ENCODE measurements around the gene GPATCH8. TPM values are rescaled to one million over a fixed set of nuclear protein-coding genes. Genes with fewer than 3 reads are reported as not detected.
"Not testable (repeated sequence)": the region's sequence is repeated elsewhere in the genome, so short reads cannot be mapped to it uniquely, and the experiment has no call there.

GPATCH8 gene
- total RNA-seq, 1 donor from 2014 or later: 28.2 TPM

DNA sequence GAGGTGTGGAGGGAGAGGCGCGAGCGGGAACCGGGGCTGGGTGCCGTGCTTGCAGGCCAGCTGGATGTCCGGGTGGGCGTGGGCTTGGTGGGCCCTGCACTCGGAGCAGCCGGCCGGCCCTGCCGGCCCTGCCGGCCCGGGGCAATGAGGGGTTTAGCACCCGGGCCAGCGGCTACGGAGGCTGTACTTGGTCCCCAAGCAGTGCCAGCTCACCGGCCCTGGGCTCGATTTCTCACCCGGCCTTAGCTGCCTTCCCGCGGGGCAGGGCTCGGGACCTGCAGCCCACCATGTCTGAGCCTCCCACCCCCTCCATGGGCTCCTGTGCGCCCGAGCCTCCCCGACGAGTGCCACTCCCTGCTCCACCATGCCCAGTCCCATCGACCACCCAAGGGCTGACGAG lies 24.7 kb upstream of the GPATCH8 start:
- DNase-seq (ENCODE audit: low spot score): no peak

DNA sequence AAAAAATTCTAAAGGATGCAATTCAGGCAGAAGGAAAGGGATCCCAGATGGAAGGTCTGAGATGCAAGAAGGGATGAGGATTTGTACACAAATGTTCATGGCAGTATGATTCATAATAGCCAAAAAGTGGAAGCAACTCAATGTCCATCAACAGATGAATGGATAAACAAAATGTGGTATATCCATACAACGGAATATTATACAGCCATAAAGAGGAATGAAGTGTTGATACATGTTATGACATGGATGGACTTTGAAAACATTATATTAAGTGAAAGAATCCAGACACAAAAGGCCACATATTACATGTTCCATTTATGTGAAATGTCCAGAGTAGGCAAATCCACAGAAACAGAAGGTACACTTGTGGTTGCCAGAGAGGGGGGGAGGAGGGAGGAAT lies 23.9 kb upstream of the GPATCH8 start:
- DNase-seq (ENCODE audit: low spot score): no peak

DNA sequence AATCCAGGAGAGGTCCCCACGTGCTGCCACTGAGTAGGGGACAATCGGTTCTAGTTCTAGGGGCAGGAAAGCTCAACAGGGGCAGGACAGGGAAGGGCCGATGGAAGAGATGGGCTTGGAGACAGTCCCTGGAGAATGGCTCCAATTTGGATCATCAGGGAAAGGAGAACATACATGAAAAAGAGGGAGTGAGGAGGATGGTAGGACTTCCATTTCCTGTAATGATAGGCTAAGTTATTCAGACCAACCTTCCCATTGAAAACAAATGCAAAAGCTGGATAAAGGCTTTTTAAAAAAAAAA lies 20.4 kb upstream of the GPATCH8 start:
- no peak for DNase-seq (ENCODE audit: low spot score)

DNA sequence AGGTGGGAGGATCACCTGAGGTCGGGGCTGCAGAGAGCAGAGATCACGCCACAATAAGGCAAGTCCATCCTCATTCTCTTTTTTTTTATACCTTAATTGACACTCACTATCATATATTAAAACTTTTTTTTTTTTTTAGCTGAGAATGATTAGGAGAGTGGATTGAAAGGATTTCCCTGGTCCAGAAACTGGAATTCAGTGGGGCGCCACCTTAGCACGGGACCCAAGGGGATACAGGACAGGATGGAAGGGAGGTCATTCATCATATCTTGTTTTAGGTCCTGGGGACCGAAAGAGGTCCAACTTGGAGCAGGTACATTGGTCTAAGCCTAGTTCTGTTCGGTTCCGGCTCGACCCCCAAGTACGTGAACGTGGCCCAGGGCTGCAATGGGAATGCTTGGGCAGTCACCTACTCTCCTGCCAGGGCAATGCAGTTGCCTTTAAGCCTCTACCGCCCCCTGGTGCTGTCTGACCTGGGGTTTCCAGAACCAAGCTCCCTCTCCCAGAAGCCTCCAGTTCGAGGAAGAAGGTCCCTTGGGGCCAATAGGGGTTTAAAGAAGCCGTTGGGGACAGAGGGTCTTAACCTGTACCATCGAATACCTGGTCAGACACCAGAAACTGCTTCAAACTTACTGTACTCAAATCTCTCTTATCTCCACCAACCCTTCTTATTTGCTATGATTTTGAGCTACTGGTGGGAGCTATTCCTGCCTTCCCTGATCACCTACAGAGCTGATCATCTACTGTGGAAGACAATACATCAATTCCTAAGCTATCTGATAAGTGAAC lies 19.9 kb upstream of the GPATCH8 start:
- no peak for DNase-seq (ENCODE audit: low spot score)

DNA sequence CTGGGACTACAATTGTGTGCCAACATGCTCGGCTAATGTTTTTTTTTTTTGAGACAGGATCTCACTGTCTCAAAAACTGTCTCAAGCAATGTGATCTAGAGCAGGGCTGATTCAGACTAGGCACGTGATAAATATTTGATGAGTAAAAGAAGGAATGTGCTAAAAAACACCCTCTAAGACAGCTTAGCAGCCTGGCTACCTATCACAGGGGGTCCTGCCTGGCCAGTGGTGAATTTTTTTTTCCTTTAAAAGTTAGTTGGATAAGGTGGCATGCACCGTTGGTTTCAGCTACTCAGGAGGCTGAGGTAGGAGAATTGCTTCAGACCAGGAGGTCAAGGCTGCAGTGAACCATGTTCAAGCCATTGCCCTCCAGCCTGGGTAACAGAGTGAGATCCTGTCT lies 14.8 kb upstream of the GPATCH8 start:
- no peak for DNase-seq (ENCODE audit: low spot score)

DNA sequence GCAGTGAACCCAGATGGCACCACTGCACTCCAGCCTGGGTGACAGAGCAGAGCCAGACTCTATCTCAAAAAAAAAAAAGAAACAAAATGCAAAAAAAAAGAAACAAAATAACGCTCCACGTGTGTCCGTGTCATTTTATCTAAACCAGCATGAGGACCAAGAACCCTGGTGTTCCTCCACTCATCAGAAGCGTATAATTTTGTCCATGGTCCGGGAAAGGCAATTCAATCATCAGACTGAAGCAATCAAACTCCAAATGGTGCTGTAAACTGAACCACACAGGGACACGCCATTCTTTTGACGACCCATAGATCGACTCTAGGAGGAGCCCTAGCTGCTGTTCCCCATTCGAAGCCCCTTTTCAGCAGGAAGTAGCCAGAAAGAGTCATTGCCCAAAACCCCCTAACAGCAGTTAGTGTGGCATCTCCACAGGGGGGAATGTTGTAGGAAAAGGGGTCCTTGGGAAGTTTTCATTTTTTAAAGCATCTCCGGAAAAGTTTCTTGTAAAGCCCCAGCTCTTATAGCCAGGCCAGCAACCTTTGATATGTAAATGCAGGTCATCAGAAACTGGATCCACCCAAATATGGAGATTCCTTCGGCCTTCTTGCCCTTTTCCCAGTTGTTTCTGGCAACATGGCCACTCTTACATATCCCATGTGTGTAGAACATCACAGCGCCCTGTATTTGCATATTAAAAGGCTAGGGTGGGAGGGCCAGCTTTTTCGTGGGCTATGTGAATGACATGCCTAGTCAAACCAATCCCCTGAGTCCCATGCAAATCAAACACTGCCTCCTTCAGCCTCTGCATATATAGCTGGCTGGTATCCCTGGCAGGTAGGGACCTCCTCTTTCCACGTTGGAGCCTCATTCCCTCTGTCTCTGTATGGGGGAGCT lies 8.3 kb upstream of the GPATCH8 start:
- DNase-seq (ENCODE audit: low spot score): not testable (repeated sequence)

DNA sequence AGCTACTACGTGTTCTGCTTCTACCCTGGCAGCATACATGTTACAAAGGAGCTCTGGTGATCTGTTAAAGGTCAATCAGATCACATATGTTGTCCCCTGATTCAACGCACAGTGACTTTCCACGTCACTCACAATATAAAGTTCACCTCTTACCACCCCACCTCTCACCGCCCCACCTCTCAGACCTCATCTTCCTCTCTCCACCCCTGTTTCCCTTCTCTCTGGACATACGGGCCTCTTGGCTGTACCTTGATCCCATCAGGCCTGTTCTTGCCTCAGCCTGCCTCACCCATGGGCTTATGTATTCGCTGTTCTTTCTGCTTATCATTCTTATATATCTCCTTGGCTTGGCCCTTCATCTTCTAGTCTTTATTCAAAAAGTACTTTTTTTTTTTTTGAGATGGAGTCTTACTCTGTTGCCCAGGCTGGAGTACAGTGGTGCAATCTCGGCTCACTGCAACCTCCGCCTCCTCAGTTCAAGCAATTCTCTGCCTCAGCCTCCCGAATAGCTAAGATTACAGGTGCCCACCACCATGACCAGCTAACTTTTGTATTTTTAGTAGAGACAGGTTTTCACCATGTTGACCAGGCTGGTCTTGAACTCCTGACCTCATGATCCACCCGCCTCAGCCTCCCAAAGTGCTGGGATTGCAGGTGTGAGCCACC lies 3.9 kb upstream of the GPATCH8 start:
- not testable (repeated sequence) for DNase-seq (ENCODE audit: low spot score)

DNA sequence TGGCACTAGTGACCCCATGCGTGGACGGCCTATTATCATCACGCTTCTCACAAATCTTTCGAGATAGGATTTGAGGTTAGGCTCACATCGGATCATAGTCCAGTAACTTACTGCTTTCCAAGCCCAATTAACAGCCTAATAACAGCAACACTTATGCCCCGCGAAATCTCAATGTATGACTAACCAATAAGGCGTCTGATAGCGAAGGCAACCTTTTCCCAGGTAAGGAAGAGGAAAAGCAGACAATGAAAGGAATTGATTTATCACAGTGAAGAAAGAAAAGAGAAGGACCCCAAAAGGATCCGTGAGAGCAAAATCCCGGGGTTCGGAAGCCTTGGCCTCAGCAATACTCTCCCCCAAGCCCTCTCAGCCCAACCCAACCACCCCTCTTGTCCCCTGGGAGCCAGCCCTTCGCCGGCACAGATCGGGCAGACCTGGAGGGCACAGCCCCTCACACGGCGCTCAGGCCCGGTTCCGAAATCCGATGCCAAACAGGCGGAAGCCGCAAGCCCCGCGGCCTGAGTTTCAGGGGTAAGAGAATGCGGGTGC lies 534 bp downstream of the GPATCH8 start:
- DNase-seq (ENCODE audit: low spot score): peak; percentile 25

DNA sequence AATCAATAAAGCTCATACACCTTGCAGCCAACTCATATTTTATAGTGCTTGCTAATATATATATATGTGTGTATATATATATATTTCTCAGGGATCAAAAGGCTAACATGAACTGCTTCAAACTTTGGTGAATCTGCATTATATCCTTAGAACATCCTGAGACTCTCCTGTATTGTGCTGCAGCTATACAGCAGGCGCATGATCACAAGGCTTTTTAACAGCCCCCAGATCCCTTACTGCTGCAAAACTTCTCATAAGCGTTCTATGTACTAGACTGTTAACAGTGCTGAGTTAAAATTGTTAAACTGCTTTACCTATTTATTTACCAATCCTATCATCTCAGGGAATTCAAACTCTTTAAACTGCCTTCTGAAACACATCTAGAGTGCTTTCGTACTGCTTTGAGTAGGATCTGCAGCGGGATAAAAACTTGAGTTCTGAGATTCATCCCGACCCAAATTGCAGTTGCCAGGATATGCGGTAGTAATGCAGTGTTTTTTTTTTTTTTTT lies 1.3 kb downstream of the GPATCH8 start:
- peak; percentile 26 for DNase-seq (ENCODE audit: low spot score)

DNA sequence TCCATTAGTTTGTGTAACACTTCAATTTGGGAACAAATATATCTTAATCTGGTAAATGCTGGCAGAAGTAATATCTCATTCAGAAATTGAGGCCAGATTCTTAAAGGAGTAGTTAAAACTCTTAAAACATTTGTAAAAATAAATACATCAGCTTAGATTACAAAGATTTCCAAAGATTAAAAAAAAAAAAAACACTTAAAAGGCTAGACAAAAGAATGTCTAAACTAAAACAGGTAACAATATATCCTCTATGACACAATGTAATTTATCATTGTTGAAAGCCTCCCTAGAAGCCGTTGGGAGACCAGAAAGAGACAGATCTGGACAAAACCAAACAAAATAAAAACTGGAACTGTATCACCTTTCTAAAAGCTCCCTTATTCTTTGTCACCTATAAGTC lies 3.5 kb downstream of the GPATCH8 start:
- no peak for DNase-seq (ENCODE audit: low spot score)

DNA sequence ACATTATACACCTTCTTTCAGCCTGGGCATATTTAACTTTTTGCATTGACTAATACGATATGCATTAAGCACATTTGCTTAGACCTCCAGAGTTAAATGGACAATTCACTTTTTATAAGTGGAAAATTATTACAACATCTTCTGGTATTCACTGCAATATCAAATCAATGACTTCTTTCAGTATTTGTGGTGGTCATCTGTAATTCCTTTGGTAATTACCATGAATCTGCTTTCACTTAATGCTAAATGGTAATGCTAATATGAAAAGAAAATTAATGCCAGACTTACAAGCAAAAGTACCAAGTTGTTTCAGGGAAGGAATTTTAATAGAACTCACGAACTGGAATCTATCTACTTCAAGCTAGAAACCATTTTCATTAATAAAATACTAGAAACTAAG lies 6.4 kb downstream of the GPATCH8 start:
- DNase-seq (ENCODE audit: low spot score): no peak

DNA sequence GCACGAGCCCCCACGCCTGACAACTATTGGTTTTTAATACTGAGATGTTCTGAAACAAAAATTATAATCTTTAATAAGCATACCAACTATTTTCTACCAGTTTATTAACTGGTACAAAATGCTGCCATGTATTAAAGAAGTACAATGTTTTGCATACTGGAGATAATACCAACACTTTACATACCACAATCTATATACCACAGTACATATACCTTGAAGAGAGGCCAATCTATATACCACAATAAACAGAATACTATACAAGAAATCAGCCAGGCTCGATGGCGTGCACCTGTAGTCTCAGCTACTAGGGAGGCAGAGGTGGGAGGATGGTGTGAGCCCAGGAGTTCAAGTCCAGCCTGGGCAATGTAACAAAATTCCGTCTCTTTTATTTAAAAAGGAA lies 9.9 kb downstream of the GPATCH8 start:
- DNase-seq (ENCODE audit: low spot score): no peak

DNA sequence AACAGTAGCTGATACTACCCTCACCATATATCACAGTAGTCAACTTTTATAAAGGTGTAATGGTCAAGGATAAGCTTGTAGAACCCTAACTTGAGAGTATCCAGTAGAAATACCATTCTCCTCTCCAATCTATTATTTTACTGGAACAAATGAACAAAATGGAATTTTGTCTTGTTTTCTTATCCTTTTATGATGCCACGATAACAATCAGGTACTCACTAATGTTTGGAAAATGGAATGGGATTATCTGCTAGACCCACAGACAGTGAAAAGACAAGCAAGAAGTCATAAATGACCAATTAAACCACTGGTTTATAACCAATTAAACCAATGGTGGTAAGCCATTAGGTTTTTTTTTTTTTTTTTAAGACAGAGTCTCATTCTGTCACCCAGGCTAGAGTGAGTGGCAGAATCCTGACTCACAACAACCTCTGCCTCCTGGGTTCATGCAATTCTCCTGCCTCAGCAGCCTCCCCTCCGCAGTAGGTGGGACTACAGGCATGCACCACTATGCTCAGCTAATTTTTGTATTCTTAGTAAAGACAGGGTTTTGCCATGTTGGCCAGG lies 10.4 kb downstream of the GPATCH8 start:
- DNase-seq (ENCODE audit: low spot score): no peak

DNA sequence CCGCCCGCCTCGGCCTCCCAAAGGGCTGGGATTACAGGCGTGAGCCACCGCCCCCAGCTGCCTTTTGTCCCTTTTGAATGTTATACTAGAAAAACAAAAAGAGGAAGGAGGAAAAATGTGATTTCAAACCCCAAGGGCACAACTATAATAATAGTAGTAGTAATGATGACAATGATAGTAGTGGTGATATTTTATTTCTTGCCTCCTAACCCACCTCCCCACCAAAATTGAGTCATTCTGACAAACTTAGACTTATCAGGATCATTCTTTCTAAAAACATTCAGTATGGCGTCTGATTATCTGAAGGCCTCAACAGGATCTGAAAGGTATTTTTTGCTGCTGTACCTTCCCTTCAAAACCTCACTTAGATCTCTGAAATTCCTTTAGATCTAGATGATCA lies 13.6 kb downstream of the GPATCH8 start:
- DNase-seq (ENCODE audit: low spot score): no peak

DNA sequence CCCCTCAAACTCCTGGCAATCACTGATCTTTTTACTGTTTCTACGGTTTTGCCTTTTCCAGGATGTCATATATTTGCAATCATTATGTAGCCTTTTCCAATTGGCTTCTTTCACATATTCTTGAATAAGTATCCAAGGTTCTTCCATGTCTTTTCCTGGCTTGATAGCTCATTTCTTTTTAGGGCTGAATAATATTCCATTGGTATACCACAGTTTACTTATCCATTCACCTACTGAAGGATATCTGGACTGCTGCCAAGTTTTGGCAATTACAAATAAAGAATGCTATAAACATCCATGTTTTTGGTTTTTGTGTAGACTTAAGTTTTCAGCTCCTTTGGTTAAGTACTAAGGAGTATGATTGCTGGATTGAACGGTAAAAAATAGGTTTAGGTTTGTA lies 16.0 kb downstream of the GPATCH8 start:
- DNase-seq (ENCODE audit: low spot score): no peak

DNA sequence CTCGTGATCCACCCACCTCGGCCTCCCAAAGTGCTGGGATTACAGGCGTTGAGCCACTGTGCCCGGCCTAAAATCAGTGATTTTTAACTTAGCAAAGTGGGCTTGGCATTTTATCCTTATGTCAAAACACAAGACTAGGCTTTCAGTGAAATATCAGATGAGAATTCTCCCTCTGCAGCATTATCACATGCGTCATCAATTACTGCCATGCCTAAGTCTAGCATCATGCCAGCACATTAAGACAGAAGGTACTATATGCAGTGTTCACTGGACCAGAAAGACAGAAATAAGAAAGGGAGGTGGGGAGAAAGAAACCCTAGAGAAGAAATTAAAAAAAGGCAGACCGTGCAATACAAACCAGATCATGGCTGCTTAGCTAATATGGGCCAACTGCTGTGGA lies 29.8 kb downstream of the GPATCH8 start:
- no peak for DNase-seq (ENCODE audit: low spot score)

DNA sequence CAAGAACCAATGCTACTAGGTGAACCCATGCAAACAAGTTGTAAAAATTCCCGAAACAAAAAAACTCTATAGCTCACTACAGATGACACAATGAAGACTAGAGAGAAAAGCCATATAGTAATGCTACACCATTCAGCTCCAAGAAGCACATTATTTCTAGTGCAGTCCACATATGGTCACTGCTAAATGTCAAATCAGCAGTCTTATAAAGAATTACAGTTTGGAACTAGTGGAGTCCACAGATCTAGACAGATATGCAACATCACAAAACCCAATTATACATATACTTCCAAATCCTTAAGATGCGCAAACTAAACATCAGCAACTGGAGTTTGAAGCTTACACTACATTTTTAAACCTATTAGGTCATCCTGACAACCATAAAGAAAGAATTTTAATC lies 33.5 kb downstream of the GPATCH8 start:
- DNase-seq (ENCODE audit: low spot score): peak; percentile 16

DNA sequence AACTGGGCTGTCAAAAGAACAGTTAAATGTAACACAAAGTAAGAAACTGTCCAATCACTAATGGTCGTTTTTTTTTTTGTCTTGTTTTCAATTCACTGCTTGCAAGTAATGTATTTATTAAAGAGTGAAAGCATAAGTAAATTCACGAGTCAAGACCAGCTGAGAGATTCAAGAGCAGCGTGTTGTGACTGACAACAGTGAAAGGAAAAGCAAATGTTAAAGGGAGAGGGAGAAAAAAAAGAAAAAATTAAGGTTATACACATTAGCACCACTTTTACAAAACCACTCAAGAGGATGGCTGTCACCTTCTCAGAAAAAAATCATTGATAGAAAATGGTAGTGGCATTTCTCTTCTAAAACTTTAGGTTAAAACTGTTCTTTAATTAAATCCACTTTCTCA lies 36.1 kb downstream of the GPATCH8 start:
- no peak for DNase-seq (ENCODE audit: low spot score)

DNA sequence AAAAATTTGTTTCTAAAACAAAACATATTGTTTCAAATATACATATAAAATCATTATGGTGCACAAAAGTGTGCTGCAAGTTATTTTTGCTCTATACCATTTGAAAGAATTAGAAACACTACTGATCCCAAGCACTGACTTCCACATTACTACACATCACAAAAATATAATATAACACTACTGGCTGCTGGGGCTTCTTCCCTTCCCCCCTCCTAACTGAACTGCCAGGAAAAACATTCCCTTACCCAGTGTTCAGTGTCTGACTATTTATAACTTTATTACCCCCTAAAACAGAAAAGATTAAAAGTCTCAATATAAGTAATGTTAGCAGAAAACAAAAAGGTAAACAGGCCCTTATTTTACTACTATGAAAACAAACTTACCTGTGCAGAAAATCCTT lies 36.9 kb downstream of the GPATCH8 start:
- DNase-seq (ENCODE audit: low spot score): no peak

DNA sequence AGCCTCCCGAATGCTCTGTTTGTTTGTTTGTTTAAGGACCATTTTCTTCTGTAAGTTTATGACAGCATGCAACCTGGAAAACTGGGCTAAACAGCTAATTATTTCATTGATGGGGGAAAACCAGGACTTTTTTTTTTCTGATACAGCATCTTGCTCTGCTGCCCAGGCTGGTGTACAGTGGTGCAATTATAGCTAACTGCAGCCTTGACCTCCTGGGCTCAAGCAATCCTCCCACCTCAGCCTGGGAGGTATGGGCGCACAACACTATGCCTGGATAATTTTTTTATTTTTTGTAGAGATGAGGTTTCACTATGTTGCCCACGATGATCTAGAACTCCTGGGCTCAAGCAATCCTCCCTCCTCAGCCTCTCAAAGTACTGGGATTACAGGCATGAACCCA lies 37.3 kb downstream of the GPATCH8 start:
- DNase-seq (ENCODE audit: low spot score): no peak

DNA sequence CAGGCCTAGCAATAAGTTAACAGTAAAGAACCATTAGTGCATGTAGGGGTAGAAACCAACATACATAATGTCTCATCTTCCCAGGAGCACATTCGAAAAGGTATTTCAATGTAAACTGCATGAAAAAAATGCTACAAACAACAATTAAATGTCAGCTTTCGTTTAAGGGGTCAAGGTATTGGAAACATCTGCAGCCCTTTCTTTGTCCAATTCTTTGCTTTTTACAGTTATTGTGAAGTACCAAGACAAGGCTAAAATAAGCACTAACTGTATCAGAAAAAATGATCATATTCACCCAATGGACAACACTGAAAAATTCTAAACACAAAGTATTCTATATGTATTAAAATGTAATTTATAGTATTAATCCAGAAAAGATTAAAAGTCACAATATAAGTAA lies 37.9 kb downstream of the GPATCH8 start:
- DNase-seq (ENCODE audit: low spot score): no peak

DNA sequence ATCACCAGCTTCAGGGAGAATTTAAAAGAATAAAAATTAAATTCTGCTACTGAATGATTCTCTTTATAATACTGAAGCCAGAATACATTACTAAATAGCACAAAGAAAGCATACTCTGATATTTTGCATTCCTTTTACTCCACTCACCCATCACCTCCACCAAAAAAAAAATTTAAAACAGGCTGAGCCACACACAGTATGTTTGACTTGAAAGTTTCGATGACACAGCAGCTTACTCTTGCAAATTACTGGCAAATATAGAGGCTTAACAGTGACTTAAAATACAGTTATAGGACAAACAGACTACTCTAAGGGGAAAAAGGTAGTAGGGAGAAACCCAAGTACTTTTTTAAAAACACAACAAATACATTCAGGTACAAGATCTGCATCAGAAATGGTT lies 39.2 kb downstream of the GPATCH8 start:
- DNase-seq (ENCODE audit: low spot score): no peak
